HG02610 (cell line): Measurements from ENCODE around the gene EIF4A2.
"Not testable (repeated sequence)": the region's sequence is repeated elsewhere in the genome, so short reads cannot be mapped to it uniquely, and the experiment has no call there.

ENCODE experiments used
- ATAC-seq: cut with Tn5 transposase; IDR thresholded peaks from one replicate; pipeline ENCODE4 v1.9.1; 2021; ENCODE audit warnings: mild to moderate bottlenecking, moderate library complexity; ENCODE audit not compliant: unreplicated experiment

Gene EIF4A2

GRCh38 chr3:186818956-186819355 lies 35.6 kb downstream of the EIF4A2 start:
- no peak for ATAC-seq

- no peak for ATAC-seq
These were observed 38.3 kb downstream of the EIF4A2 start for GRCh38 chr3:186821429-186822387.

GRCh38 chr3:186822388-186822759 lies 39.0 kb downstream of the EIF4A2 start:
- ATAC-seq = not testable (repeated sequence)

GRCh38 chr3:186823386-186823785 lies 40.0 kb downstream of the EIF4A2 start:
- no peak for ATAC-seq

- no peak for ATAC-seq
These were observed 41.2 kb downstream of the EIF4A2 start for GRCh38 chr3:186824430-186825139.

GRCh38 chr3:186825294-186825821 lies 42.0 kb downstream of the EIF4A2 start:
- ATAC-seq = no peak

GRCh38 chr3:186825872-186826409 lies 42.6 kb downstream of the EIF4A2 start:
- ATAC-seq = no peak

- ATAC-seq = no peak
These were observed 43.1 kb downstream of the EIF4A2 start for GRCh38 chr3:186826410-186826975.

- ATAC-seq = peak; percentile 91
These were observed 43.8 kb downstream of the EIF4A2 start for GRCh38 chr3:186826976-186827857.

- no peak for ATAC-seq
These were observed 45.0 kb downstream of the EIF4A2 start for GRCh38 chr3:186828340-186828739.

- no peak for ATAC-seq
These were observed 48.4 kb downstream of the EIF4A2 start for GRCh38 chr3:186831798-186832197.

- ATAC-seq = no peak
These were observed 48.9 kb downstream of the EIF4A2 start for GRCh38 chr3:186832276-186832675.
